SK-N-SH (cell line): ENCODE data around the gene PXMP4. TPM values are rescaled to one million over a fixed set of nuclear protein-coding genes. Genes with fewer than 3 reads are reported as not detected.

Experiments used
- CTCF ChIA-PET: fragments of 300-600, 350-600 bp; formaldehyde crosslinking; extraction: SDS; loops from one replicate; lab custom pipeline; 2021; lab: Yijun Ruan, JAX
- POLR2A ChIA-PET: fragments of 350-600 bp; sonication (Branson Sonifier 250); formaldehyde crosslinking; extraction: SDS; loops from one replicate; lab custom pipeline; 2020; ENCODE audit warnings: antibody characterized with exemption, inconsistent platforms; lab: Yijun Ruan, JAX
- DNase-seq: peaks from one replicate; pipeline ENCODE4 v3.0.0; 2012
- H2AFZ ChIP-seq: fragments of 200-600 bp; sonication (generic); 2 replicates; pipeline ENCODE4 v1.8.1; 2016; ENCODE audit warnings: antibody characterized with exemption, mild to moderate bottlenecking, low read depth
- H3F3A ChIP-seq: fragments of 200-600 bp; sonication (generic); replicated peaks from 2 replicates; pipeline ENCODE3; 2016; ENCODE audit warnings: antibody characterized with exemption, mild to moderate bottlenecking; ENCODE audit not compliant: insufficient read depth
- H3K27ac ChIP-seq, 2 experiments: fragments of 200-500 bp in 1 of 2; fragments of 200-600 bp in 1 of 2; sonication (Bioruptor generic) in 1 of 2; sonication (generic), shearing (Covaris generic) in 1 of 2; 2 replicates each; pipeline versions ENCODE4 v1.5.1 to v1.6.1; 2014 to 2016; ENCODE audit warnings: low read depth in 2 of 2, inconsistent platforms in 1 of 2, low read length in 1 of 2, mild to moderate bottlenecking in 1 of 2, mixed read lengths in 1 of 2
- H3K27me3 ChIP-seq: fragments of 200-600 bp; sonication (generic), shearing (Covaris generic); 2 replicates; pipeline ENCODE4 v1.6.1; 2016; ENCODE audit warnings: mixed run types; ENCODE audit not compliant: insufficient read depth
- H3K36me3 ChIP-seq, 2 experiments: fragments of 200-500 bp in 1 of 2; fragments of 200-600 bp in 1 of 2; sonication (Bioruptor generic) in 1 of 2; sonication (generic) in 1 of 2; replicated peaks in 1 of 2; 2 replicates each; pipeline versions ENCODE3 to v1.5.1; 2014 to 2016; ENCODE audit warnings: low read length in 1 of 2, mild to moderate bottlenecking in 1 of 2; ENCODE audit not compliant: insufficient read depth in 2 of 2, control insufficient read depth in 1 of 2
- H3K4me1 ChIP-seq, 2 experiments: fragments of 200-500 bp in 1 of 2; fragments of 200-600 bp in 1 of 2; sonication (Bioruptor generic) in 1 of 2; sonication (generic), shearing (Covaris generic) in 1 of 2; 2 replicates each; pipeline versions ENCODE4 v1.5.1 to v1.6.1; 2014 to 2016; ENCODE audit warnings: low read depth in 1 of 2, low read length in 1 of 2, mixed run types in 1 of 2; ENCODE audit not compliant: insufficient read depth in 2 of 2, control insufficient read depth in 1 of 2
- H3K4me2 ChIP-seq: fragments of 200-600 bp; sonication (generic), shearing (Covaris generic); 2 replicates; pipeline ENCODE4 v1.6.1; 2017; ENCODE audit warnings: mixed run types
- H3K4me3 ChIP-seq, 2 experiments: fragments of 200-500 bp in 1 of 2; fragments of 200-600 bp in 1 of 2; sonication (Bioruptor generic) in 1 of 2; sonication (generic), shearing (Covaris generic) in 1 of 2; 2 replicates each; pipeline versions ENCODE4 v1.5.1 to v1.8.1; 2014 to 2016; ENCODE audit warnings: low read depth in 2 of 2, inconsistent platforms in 1 of 2, low read length in 1 of 2, mild to moderate bottlenecking in 1 of 2, mixed read lengths in 1 of 2, moderate library complexity in 1 of 2
- H3K79me2 ChIP-seq: fragments of 200-600 bp; sonication (generic); 2 replicates; pipeline ENCODE4 v1.8.1; 2017; ENCODE audit warnings: mild to moderate bottlenecking; ENCODE audit not compliant: insufficient read depth
- H3K9ac ChIP-seq: fragments of 200-600 bp; sonication (generic); 2 replicates; pipeline ENCODE4 v1.6.1; 2017; ENCODE audit warnings: mixed run types
- H3K9me2 ChIP-seq: fragments of 200-600 bp; sonication (generic); 2 replicates; pipeline ENCODE4 v1.6.1; 2017; ENCODE audit warnings: mixed run types
- H3K9me3 ChIP-seq: fragments of 200-600 bp; sonication (generic); 2 replicates; pipeline ENCODE4 v1.6.1; 2017; ENCODE audit warnings: mixed run types, mild to moderate bottlenecking, moderate library complexity
- H4K20me1 ChIP-seq: fragments of 200-600 bp; sonication (generic); 2 replicates; pipeline ENCODE4 v1.6.1; 2017; ENCODE audit warnings: mild to moderate bottlenecking, mixed run types; ENCODE audit not compliant: insufficient read depth
- GATA2 ChIP-seq: sonication (generic); formaldehyde crosslinking; IDR thresholded peaks from 2 replicates; pipeline ENCODE4 v1.5.0; 2020; ENCODE audit warnings: mild to moderate bottlenecking, missing genetic modification reagents
- IRF3 ChIP-seq: fragments of 150-350 bp; IDR thresholded peaks from 2 replicates; pipeline ENCODE4 v1.6.1; 2016; ENCODE audit warnings: mild to moderate bottlenecking, low read depth, low read length
- MEF2A ChIP-seq: IDR thresholded peaks from 2 replicates; pipeline ENCODE4 v1.4.0; 2012; ENCODE audit warnings: low read depth, borderline replicate concordance
- PBX3 ChIP-seq: IDR thresholded peaks from 2 replicates; pipeline ENCODE4; 2012
- RAD21 ChIP-seq: IDR thresholded peaks from 2 replicates; pipeline ENCODE4 v1.6.1; 2012; ENCODE audit warnings: mild to moderate bottlenecking, low read length
- REST ChIP-seq: IDR thresholded peaks from 2 replicates; pipeline ENCODE4 v1.6.1; 2012; ENCODE audit warnings: mild to moderate bottlenecking, low read depth, low read length, moderate library complexity
- RXRA ChIP-seq: IDR thresholded peaks from 2 replicates; pipeline ENCODE4 v1.4.0; 2012; ENCODE audit warnings: low read depth, mild to moderate bottlenecking, borderline replicate concordance
- SMC3 ChIP-seq: IDR thresholded peaks from 2 replicates; pipeline ENCODE4 v1.6.1; 2012; ENCODE audit warnings: low read depth, low read length, improper control_type of control experiment
- TEAD4 ChIP-seq: IDR thresholded peaks from 2 replicates; pipeline ENCODE4 v1.4.0; 2012; ENCODE audit warnings: mild to moderate bottlenecking, borderline replicate concordance; ENCODE audit not compliant: insufficient read depth
- ZBTB33 ChIP-seq: IDR thresholded peaks from 2 replicates; pipeline ENCODE4 v1.4.0; 2012; ENCODE audit warnings: low read depth, borderline replicate concordance
- WGBS: methylation state at CpG from one replicate; pipeline ENCODE4 v1.1.6; 2017; ENCODE audit warnings: low lambda C conversion rate; 5-methylcytosine and 5-hydroxymethylcytosine counted together
- polyA plus RNA-seq, 3 experiments: library from polyadenylated mRNA; depleted of rRNA; stranded (reverse); fragments of >200 nt; gene quantifications; 2 replicates each; pipeline ENCODE4 v1.2.3, GENCODE V29; 2012

PXMP4 gene
- polyA plus RNA-seq, 1 of the 3 experiments (the other 2 are of a cell fraction) = 5.6 TPM

- no peak for TF ChIP-seq REST
- no peak for TF ChIP-seq TEAD4
- no peak for TF ChIP-seq MEF2A
- TF ChIP-seq GATA2 (CRISPR knock-in tag) = no peak
- no peak for TF ChIP-seq ZBTB33
These were observed 11.0 kb upstream of the PXMP4 start (continued) for GRCh38 chr20:33730946-33731692.

GRCh38 chr20:33729101-33729500 lies 9.0 kb upstream of the PXMP4 start:
- no peak overlapping the region for H3K4me3 ChIP-seq
- H2AFZ ChIP-seq = no peak overlapping the region
- peaks cover 10 to 12% of the 10 kb centered on the region in 2 experiments; a peak in 2 of 4 replicates for H3K4me1 ChIP-seq
- no peaks in the 10 kb centered on the region for H3K9me2 ChIP-seq
- TF ChIP-seq RAD21 (no peak), RXRA (no peak), REST (no peak), SMC3 (no peak), PBX3 (no peak), IRF3 (no peak)
- TF ChIP-seq, all 33 proteins: peak for 0
- Histone ChIP-seq H3K36me3 (no peaks in the 10 kb centered on the region), H3K27me3 (no peaks in the 10 kb centered on the region), H3K27ac (no peak overlapping the region), H3K9me3 (no peaks in the 10 kb centered on the region), H3F3A (peaks cover 3% of the 10 kb centered on the region), H3K79me2 (no peaks in the 10 kb centered on the region), H3K9ac (no peak overlapping the region), H4K20me1 (no peaks in the 10 kb centered on the region), H3K4me2 (no peak overlapping the region)
- 69% methylated on average over 4 of the region's 4 CpGs for WGBS
- no peak for DNase-seq
- ChIA-PET CTCF (no interaction called here), POLR2A (no interaction called here)
